Erythroblast (primary cell): ENCODE measurements around the gene DEUP1.

Source experiments
- GATA1 ChIP-seq: IDR thresholded peaks from 2 replicates; pipeline ENCODE4 v1.6.1; 2011; ENCODE audit warnings: low read depth, mild to moderate bottlenecking, control low read depth, low read length, moderate library complexity
- POLR2A ChIP-seq: IDR thresholded peaks from 2 replicates; pipeline ENCODE4 v1.6.1; 2011; ENCODE audit warnings: mild to moderate bottlenecking, low read length

- TF ChIP-seq POLR2A (no peak), GATA1 (no peak)
These were observed 79.9 kb downstream of the DEUP1 start for GRCh38 chr11:93410441-93410840.
